Bone marrow (tissue), 2 donors: ENCODE results near the gene TBK1.

Experiments used
- DNase-seq, 2 donors: peaks; one replicate each; lab custom pipeline; 2025; lab: John Stamatoyannopoulos, UW

TBK1 gene

DNA sequence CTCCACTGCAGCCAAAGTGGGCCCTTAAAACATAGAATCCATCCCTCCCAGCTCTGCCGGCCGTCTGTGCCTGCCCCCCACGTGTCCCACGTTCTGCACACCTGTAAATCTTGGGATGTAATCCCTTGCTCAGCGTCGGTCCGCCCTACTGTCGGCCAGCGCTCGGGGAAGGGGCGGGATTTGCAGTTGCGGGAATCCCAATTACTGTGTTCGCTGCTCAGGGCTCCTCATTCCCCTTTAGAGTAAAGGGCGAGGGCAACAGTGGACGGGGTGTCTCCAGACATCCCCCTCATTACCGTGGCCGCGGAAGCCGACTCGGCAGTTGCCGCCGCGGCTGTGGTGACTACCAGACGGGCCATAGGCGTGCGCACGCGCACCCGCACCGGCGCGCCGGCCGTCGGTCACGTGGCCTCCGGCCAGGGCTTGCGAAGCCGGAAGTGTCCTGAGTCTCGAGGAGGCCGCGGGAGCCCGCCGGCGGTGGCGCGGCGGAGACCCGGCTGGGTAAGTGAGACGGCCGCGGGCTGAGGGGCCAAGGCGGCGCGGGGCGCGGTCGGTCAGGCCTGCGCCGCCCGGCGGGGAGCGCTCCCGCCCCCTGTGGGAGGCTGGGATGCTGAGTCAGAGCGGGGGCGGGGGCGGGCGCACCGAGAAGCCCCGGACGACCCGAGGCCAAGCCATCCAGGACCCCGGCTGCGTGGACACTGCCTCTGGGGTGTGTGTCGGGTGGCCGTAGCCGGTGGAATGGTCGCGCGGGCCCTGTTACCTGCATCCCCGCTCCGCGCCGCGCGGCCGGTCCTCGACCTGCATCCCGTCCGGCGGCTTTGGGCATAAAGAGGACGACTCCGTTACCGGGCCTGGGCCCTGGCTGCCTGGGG lies at the start of gene TBK1:
TSS of gene TBK1 (plus strand) at position 434 of the 872 bp plus-strand sequence. CDS start 3,751 bp downstream, outside the sequence.
- peak in 1 of 2 donors; percentile 91 for DNase-seq

- no peak for DNase-seq
Measured at GRCh38 chr12:64402181-64402580, 49.7 kb upstream of the TBK1 start.

DNA sequence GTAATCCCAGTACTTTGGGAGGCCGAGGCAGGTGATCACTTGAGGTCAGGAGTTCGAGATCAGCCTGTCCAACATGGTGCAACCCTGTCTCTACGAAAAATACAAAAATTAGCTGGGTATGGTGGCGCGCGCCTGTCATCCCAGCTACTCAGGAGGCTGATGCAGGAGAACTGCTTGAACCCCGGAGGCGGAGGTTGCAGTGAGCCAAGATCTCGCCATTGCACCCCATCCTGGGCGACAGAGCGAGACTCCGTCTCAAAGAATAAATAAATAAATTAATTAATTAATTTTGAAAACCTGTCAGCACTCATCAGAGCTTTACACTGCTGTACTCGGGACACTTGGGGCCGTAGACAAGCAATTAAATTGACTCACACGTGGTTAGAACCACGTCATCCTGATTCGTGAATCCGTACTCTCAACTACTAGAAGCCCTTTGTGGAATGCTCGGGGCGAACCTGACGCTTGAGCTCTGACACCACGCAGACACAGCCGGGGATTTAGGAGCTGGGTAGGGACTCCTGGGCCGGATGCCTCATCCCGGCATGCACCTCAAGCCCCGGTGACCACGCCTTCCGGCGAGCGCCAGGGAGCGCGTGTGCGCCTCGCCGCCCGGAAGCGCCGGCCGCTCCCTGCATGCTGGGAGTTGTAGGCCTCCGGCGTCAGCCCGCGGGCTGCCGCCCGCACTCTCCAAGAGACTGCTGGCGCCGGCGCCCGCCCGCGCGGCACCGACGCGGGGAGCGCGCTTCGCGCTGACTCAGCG lies 48.0 kb upstream of the TBK1 start, which contains the start of gene XPOT:
TSS of gene XPOT (plus strand) at position 686 of the 763 bp plus-strand sequence. CDS start 5,644 bp downstream, outside the sequence.
- DNase-seq: peak; percentile 83 to 84

DNA sequence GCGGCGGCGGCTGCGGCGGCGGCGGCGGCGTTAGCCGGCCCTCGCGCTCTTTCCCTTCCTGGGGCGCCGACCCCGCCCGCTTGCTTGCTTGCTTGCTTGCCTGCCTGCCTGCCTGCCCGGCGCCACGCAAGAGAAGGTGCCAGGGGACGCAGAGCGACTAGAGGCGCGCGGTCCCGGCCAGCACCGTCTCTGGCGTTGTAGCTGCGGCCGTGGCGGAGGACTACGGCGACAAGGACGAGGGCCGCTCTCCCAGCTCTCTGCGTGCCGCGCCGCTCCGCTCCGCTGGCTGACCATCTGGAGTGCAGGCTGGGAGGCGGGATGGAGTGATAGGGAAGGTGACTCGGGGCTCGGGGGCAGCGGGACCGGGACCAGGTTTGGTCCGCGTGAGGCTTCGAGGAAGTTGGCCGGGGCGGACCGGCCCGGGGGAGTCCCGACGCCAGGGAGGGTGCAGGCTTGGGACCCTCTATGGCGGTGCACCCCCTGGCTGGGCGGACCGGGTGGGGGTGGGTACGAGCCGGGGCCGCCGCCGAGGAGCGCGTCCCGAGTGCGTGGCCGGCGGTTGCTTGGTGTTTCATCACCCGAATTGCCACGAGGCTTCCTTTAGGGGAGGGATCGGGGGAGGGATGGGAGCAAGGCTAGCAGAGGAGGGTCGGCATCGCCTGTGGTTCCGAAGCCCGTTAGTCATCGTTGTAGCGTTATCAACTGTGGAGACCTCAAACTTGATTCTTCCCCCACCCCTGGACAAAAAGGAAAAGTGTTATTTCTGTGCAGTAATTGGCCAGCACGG lies 47.3 kb upstream of the TBK1 start:
- DNase-seq: peak; percentile 19 to 83

GRCh38 chr12:64407342-64408223 lies 44.3 kb upstream of the TBK1 start:
- DNase-seq: no peak

GRCh38 chr12:64411427-64411826 lies 40.5 kb upstream of the TBK1 start:
- DNase-seq: no peak

GRCh38 chr12:64412459-64412858 lies 39.5 kb upstream of the TBK1 start:
- DNase-seq: no peak

GRCh38 chr12:64413884-64414283 lies 38.0 kb upstream of the TBK1 start:
- DNase-seq: no peak

DNA sequence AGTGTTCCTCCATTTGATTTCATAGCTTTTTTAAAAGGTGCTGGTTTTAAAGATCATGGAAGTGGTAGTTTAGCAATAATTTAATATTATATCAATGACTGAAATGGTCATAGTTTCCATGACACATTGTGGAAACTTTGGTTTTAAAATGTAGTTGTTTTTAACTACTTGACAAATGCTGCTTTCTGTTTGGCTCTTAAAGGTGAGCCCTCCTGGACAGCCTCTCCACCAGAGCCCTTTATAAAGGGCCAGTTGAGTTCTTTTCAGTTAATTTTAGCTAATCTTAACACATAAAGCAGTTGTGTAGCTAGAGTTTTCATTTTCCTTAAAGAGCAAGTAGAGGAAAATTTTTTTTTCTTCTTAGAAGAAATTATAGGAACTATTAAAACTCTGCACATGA lies 33.7 kb upstream of the TBK1 start:
- DNase-seq: no peak

DNA sequence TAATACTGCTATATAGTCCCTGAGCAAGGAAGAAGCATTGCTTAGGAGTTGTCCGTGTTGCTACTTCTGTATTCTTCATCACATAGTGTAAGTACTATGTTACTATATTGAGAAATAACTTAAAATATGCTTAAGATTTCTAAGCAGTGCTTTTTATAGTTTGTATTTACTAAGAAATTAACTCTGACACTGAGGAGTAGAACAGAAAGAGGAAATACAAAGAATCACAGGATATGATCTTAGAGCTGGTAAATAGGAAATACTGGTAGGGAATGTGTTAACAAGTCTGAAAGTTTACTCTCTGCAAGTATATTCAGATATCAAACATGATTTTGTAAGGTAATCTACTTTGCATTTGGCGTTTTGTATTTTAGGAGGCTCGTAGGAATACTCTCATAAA lies 32.2 kb upstream of the TBK1 start:
- no peak for DNase-seq

DNA sequence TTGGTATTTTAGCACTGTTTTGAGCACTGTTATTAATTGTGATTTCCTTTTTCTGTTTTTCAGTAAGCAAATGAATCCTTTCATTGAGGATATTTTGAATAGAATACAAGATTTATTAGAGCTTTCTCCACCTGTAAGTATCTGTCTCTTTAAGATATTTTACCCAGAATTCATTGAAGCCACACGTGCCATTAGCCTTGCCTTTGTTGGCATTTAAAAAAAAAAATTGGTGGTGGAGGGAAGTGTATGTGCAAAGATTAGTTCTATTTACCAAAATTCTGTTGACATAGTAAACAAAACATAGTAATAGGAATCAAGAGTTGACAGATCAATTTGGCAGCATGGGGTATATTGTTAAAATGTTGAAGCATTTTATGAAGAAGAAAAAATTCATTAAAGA lies 23.9 kb upstream of the TBK1 start:
- no peak for DNase-seq

- DNase-seq: no peak
Measured at GRCh38 chr12:64428956-64429355, 23.0 kb upstream of the TBK1 start.

GRCh38 chr12:64430886-64431285 lies 21.0 kb upstream of the TBK1 start:
- no peak for DNase-seq

DNA sequence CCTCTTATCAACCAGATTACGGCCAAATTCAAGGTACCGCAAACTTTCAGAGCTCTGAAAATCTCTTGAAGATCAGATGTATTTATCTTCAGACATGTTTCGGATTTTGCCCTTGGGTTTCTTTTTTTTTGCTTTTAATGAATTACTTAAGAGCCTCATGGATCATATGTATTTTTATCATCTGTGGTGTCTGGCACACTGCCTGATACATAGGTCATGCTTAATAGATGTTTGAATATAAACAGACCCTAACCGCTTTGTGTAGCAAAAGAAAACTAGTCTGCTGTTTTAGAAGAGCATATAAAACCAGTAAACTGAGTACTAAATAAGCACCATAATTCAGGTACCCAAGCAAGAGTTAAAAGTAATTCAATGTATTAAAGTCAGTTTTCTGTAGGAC lies 20.1 kb upstream of the TBK1 start:
- DNase-seq: no peak

DNA sequence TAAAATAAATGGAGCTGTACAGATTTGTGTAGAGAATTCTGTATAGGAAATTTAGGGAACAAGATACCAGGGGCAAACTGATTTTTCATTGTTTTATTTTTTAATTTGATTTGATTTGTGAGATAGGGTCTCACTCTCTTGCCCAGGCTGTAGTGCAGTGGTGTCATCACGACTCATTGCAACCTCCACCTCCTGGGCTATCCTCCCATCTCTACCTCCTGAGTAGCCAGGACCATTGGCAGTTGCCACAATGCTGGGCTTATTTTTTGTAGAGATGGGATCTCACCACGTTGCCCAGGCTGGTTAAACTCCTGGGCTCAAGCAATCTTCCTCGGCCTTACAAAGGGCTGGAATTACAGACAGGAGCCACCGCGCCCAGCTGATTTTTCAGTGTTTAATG lies 18.0 kb upstream of the TBK1 start:
- no peak for DNase-seq

GRCh38 chr12:64440100-64440499 lies 11.8 kb upstream of the TBK1 start:
- DNase-seq: no peak

- DNase-seq: no peak
Measured at GRCh38 chr12:64445490-64445889, 6.4 kb upstream of the TBK1 start.

DNA sequence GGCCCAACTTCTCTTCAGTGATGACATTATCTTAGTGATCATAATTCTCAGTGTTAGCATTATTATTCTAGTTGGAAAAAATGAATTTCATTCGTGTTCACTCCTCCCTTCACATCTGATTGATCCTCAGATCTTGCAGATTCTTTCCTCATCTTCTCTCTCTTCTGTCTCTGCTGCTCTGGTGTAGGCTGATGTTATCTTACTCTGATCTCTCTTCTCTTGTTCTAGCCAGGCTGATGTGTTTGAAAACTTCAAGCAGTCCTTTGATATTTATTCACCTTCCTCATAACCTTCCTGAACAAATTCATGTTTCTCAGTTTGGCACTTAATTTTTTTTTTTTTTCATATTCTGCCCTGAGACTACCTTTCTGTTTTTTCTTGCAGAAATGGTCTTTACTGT lies 5.6 kb upstream of the TBK1 start:
- DNase-seq: no peak

GRCh38 chr12:64450057-64450640 lies 1.8 kb upstream of the TBK1 start:
- DNase-seq: no peak

DNA sequence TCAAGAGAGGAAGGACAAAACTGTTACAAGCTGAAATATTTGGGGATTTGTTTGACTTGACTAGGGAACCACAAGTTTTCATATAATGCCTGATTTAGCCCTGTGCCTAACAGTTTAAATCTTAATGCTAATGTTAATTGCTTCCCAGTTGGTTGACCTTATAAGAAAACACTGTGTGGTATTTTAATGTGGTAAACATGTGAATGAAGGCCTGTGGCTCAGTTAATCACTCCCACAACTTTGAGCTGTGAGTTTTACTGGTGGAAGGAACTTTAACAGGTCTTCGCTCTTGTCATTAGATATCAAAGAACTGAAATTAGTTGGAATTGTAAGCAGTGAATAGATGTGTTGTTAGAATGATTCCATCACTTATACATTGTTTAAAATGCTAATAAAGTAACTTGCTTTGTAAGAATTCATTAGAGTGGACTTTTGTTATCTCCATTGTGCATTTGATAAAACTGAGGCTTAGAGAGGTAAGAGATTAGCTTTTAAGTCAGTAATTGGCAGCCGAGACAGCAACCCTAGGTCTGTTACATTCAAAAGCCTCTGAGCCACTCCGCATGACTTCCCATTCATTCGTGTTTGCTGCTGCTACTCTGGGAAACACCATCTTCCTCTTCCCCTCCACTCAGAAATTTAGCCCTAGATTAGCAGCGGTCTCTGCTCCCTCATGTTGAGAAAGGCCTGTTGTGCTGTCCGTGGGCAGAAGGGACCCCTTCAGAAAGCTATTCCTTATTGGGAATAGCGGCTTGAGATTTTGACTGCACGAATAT lies 1.0 kb upstream of the TBK1 start:
- peak in 1 of 2 donors; percentile 34 for DNase-seq
